ENCODE measurements around the gene DQX1. TPM values are rescaled to one million over a fixed set of nuclear protein-coding genes. Genes with fewer than 3 reads are reported as not detected.

DQX1 gene
- total and polyA plus RNA-seq, 2 of the 8 experiments (the other 6 are each of a cell fraction or from before 2014, with no cell fraction given) = 0.76 to 1.1 TPM

GRCh38 chr2:74562126-74562775, 36.2 kb upstream of the DQX1 start:
- Histone ChIP-seq H3K56ac (replicated peaks; ENCODE audit: insufficient read length, low read depth, low read length) (no peak overlapping the region), H3K27me3 (replicated peaks in 1 of 4; ENCODE audit: control insufficient read depth in 3 of 4, extremely low read depth in 1 of 4, insufficient read depth in 3 of 4, low read length in 3 of 4) (peaks cover 0 to 9% (median 3%) of the 10 kb centered on the region in 4 experiments; a peak in 3 of 7 replicates), H3K23me2 (ENCODE audit: low read depth, low read length) (no peaks in the 10 kb centered on the region), H2BK5ac (ENCODE audit: low read depth, low read length) (no peak overlapping the region; the same call in 1 of the 2 replicates), H2BK120ac (replicated peaks; ENCODE audit: low read depth, low read length) (no peak overlapping the region), H2BK20ac (ENCODE audit: low read length) (no peak overlapping the region), H4K8ac (ENCODE audit: extremely low read depth, insufficient read depth, low read length) (no peak overlapping the region), H3K4ac (replicated peaks; ENCODE audit: insufficient read length, low read depth, low read length) (no peak overlapping the region), H4K91ac (replicated peaks; ENCODE audit: insufficient read length, low read length) (no peak overlapping the region), H2AK5ac (ENCODE audit: low read depth, low read length) (no peak overlapping the region), H4K20me1 (replicated peaks in 1 of 2; ENCODE audit: control insufficient read depth in 1 of 2, insufficient read depth in 2 of 2, low read length in 2 of 2) (no peaks in the 10 kb centered on the region), H3K79me1 (ENCODE audit: low read depth, low read length) (0 out of 2 replicates have a peak, but pooled peaks cover 2% of the 10 kb centered on the region), H3K4me3 (ENCODE audit: extremely low read depth in 1 of 4, insufficient read depth in 2 of 4, low read depth in 3 of 4, low read length in 4 of 4) (no peak overlapping the region), H3K4me1 (replicated peaks in 1 of 4; ENCODE audit: control insufficient read depth in 3 of 4, insufficient read depth in 4 of 4, low read length in 3 of 4) (peaks cover 0 to 6% (median 2%) of the 10 kb centered on the region in 4 experiments; a peak in 5 of 7 replicates), H3K27ac (ENCODE audit: low read depth, low read length) (no peak overlapping the region), H3K4me2 (ENCODE audit: insufficient read depth in 1 of 2, low read depth in 2 of 2, low read length in 2 of 2) (no peak overlapping the region), H3K14ac (ENCODE audit: insufficient read length) (no peak overlapping the region), H3K79me2 (ENCODE audit: control insufficient read depth in 1 of 2, insufficient read depth in 2 of 2, low read length in 2 of 2) (no peaks in the 10 kb centered on the region), H3K18ac (ENCODE audit: extremely low read depth, low read length) (no peak overlapping the region), H3K23ac (ENCODE audit: insufficient read length) (no peak overlapping the region), H3K9me3 (ENCODE audit: insufficient read depth in 2 of 2, low read depth in 1 of 2, low read length in 1 of 2) (no peaks in the 10 kb centered on the region), H3K36me3 (ENCODE audit: control insufficient read depth in 2 of 4, insufficient read depth in 4 of 4, low read length in 3 of 4) (no peaks in the 10 kb centered on the region), H4K5ac (ENCODE audit: insufficient read length, low read depth, low read length) (no peak overlapping the region), H2BK15ac (ENCODE audit: low read length) (no peak overlapping the region), H2AFZ (ENCODE audit: low read length) (no peak overlapping the region), H3K9ac (replicated peaks in 1 of 4; ENCODE audit: extremely low read depth in 1 of 4, low read depth in 3 of 4, low read length in 3 of 4) (no peak overlapping the region), H2BK12ac (ENCODE audit: low read depth, low read length) (peak overlapping the region; percentile 71; the same call in 1 of the 2 replicates)
- ChIA-PET POLR2A (ENCODE audit: partially characterized antibody) (no interaction called here), CTCF (ENCODE audit: partially characterized antibody) (interaction anchor here (0.9 to 7.5 kb wide), 2 partner anchors 25 kb away, joined by 4 to 56 read pairs; no protein-coding TSS in a partner anchor)
- no peak for FAIRE-seq
- WGBS, 2 experiments (ENCODE audit: extremely low coverage in 1 of 2, insufficient coverage in 1 of 2, insufficient read length in 1 of 2, insufficient replicate concordance in 2 of 2, low coverage in 1 of 2, low lambda C conversion rate in 2 of 2, missing lambda C conversion rate in 1 of 2) = 83% methylated on average over 7 of the region's 7 CpGs; no CpG with 5 or more reads in 1 of the 2 experiments
- DNase-seq (ENCODE audit: low read depth in 1 of 2, low spot score in 2 of 2) = no peak
- TF ChIP-seq RNF2 (IDR thresholded peaks at IDR 0.05; ENCODE audit: borderline replicate concordance, low read depth, low read length, missing control alignments, poor library complexity, severe bottlenecking) (no peak), HDAC2 (IDR thresholded peaks at IDR 0.05; ENCODE audit: borderline replicate concordance in 1 of 2, low read depth in 2 of 2, low read length in 2 of 2) (no peak), RFX5 (IDR thresholded peaks at IDR 0.05; ENCODE audit: borderline replicate concordance, low read depth, low read length) (no peak), MAFK (IDR thresholded peaks at IDR 0.05; ENCODE audit: low read depth, low read length) (no peak), BACH1 (IDR thresholded peaks at IDR 0.05; ENCODE audit: low read length) (no peak), SAP30 (IDR thresholded peaks at IDR 0.05; ENCODE audit: insufficient read depth, insufficient replicate concordance, low read length) (no peak), KDM1A (IDR thresholded peaks at IDR 0.05; ENCODE audit: borderline replicate concordance, low read length) (no peak), GABPA (IDR thresholded peaks at IDR 0.05; ENCODE audit: borderline replicate concordance, insufficient read depth, low read length) (no peak), POLR2AphosphoS5 (IDR thresholded peaks at IDR 0.05; ENCODE audit: low read depth, low read length) (no peak)
- TF ChIP-seq, protein P1, sequence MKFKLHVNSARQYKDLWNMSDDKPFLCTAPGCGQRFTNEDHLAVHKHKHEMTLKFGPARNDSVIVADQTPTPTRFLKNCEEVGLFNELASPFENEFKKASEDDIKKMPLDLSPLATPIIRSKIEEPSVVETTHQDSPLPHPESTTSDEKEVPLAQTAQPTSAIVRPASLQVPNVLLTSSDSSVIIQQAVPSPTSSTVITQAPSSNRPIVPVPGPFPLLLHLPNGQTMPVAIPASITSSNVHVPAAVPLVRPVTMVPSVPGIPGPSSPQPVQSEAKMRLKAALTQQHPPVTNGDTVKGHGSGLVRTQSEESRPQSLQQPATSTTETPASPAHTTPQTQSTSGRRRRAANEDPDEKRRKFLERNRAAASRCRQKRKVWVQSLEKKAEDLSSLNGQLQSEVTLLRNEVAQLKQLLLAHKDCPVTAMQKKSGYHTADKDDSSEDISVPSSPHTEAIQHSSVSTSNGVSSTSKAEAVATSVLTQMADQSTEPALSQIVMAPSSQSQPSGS (IDR thresholded peaks at IDR 0.05; ENCODE audit: low read length) = no peak
